Measurements from ENCODE around the gene SHCBP1.

The SHCBP1 gene

DNA sequence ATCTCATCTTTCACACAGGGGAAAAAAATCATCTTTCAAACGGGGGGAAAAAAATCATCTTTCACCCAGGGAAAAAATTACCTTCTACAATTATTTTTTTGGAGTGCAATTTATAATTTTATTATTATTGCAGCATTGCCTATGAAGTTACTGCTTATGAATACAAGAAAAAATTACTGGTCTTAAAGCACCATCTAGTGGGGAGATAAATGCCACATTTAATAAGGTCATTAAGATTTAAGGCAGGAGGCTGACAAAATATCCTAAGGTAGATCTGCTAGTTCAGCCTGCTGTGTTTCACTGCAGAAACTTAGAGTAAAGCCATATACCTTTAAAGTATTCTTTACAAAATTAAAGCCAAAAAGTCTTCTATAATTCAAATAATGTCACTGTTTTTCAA, 13.7 kb downstream of the SHCBP1 start:
- no peak for DNase-seq (ENCODE audit: insufficient read length)
- peak; percentile 42 for FAIRE-seq
- TF ChIP-seq POLR2A (IDR thresholded peaks at IDR 0.05; ENCODE audit: low read depth, low read length), result no peak
- TF ChIP-seq POLR2AphosphoS5 (IDR thresholded peaks at IDR 0.05; ENCODE audit: low read depth, low read length), result no peak
- TF ChIP-seq TAF1 (IDR thresholded peaks at IDR 0.05; ENCODE audit: borderline replicate concordance, low read depth, low read length), result no peak

- no peak for FAIRE-seq
- DNase-seq (ENCODE audit: insufficient read length), result no peak
- no peak for TF ChIP-seq POLR2A (IDR thresholded peaks at IDR 0.05; ENCODE audit: low read depth, low read length)
- no peak for TF ChIP-seq TAF1 (IDR thresholded peaks at IDR 0.05; ENCODE audit: borderline replicate concordance, low read depth, low read length)
- TF ChIP-seq POLR2AphosphoS5 (IDR thresholded peaks at IDR 0.05; ENCODE audit: low read depth, low read length), result no peak
Observed at GRCh38 chr16:46606231-46606630, 14.9 kb downstream of the SHCBP1 start.

DNA sequence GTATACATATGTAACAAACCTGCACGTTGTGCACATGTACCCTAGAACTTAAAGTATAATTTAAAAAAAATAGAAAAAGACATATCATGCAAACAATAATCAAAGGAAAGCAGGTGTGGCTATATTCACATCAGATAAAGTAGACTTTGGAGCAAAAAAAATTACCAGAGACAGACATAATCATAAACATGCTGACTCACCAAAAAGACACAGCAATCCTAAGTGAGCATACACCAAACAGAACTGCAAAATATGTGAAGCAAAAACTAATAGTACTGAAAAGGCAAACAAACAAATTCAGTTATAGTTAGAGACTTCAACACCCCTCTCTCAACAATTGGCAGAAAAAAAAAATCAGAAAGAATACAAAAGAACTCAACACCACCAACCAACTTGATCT, 29.9 kb downstream of the SHCBP1 start:
- DNase-seq (ENCODE audit: insufficient read length), result no peak
- TF ChIP-seq POLR2AphosphoS5 (IDR thresholded peaks at IDR 0.05; ENCODE audit: low read depth, low read length), result no peak
- TF ChIP-seq TAF1 (IDR thresholded peaks at IDR 0.05; ENCODE audit: borderline replicate concordance, low read depth, low read length), result no peak
- no peak for TF ChIP-seq POLR2A (IDR thresholded peaks at IDR 0.05; ENCODE audit: low read depth, low read length)

GRCh38 chr16:46586011-46586577, 35.1 kb downstream of the SHCBP1 start:
- TF ChIP-seq POLR2A (IDR thresholded peaks at IDR 0.05; ENCODE audit: low read depth, low read length) (no peak), POLR2AphosphoS5 (IDR thresholded peaks at IDR 0.05; ENCODE audit: low read depth, low read length) (no peak), TAF1 (IDR thresholded peaks at IDR 0.05; ENCODE audit: borderline replicate concordance, low read depth, low read length) (no peak)
- peak; percentile 27 for FAIRE-seq
- DNase-seq (ENCODE audit: insufficient read length), result no peak

More for the DNA sequence above, 29.9 kb downstream of the SHCBP1 start:
- FAIRE-seq, result no peak

DNA sequence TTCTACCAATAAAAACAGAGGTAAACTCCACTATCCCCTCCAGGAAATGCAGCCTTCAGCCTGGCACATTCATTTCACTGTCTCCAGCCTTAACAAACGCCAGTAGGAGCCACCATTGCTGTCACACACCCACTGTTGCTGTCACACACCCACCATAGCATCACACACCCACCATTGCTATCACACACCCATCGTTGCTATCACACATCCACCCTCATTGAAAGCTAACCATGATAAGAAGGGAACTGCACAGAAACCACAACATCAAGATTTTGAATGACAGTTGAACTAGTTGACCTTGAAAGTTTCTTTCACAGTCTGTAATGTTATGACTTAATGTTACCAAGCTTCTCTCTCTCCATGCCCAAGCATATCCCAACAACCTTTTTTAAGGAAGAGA, 38.1 kb downstream of the SHCBP1 start:
- peak; percentile 71 for FAIRE-seq
- no peak for TF ChIP-seq POLR2AphosphoS5 (IDR thresholded peaks at IDR 0.05; ENCODE audit: low read depth, low read length)
- TF ChIP-seq TAF1 (IDR thresholded peaks at IDR 0.05; ENCODE audit: borderline replicate concordance, low read depth, low read length), result no peak
- no peak for TF ChIP-seq POLR2A (IDR thresholded peaks at IDR 0.05; ENCODE audit: low read depth, low read length)
- no peak for DNase-seq (ENCODE audit: insufficient read length)

- DNase-seq (ENCODE audit: insufficient read length) (no peak), FAIRE-seq (no peak)
- TF ChIP-seq POLR2AphosphoS5 (IDR thresholded peaks at IDR 0.05; ENCODE audit: low read depth, low read length), result no peak
- no peak for TF ChIP-seq POLR2A (IDR thresholded peaks at IDR 0.05; ENCODE audit: low read depth, low read length)
- no peak for TF ChIP-seq TAF1 (IDR thresholded peaks at IDR 0.05; ENCODE audit: borderline replicate concordance, low read depth, low read length)
Observed at GRCh38 chr16:46582313-46582712, 38.9 kb downstream of the SHCBP1 start.

GRCh38 chr16:46577988-46578579, 43.1 kb downstream of the SHCBP1 start:
- TF ChIP-seq TAF1 (IDR thresholded peaks at IDR 0.05; ENCODE audit: borderline replicate concordance, low read depth, low read length), result no peak
- no peak for TF ChIP-seq POLR2AphosphoS5 (IDR thresholded peaks at IDR 0.05; ENCODE audit: low read depth, low read length)
- no peak for TF ChIP-seq POLR2A (IDR thresholded peaks at IDR 0.05; ENCODE audit: low read depth, low read length)
- no peak for FAIRE-seq
- DNase-seq (ENCODE audit: insufficient read length), result no peak

- TF ChIP-seq POLR2A (IDR thresholded peaks at IDR 0.05; ENCODE audit: low read depth, low read length) (no peak), TAF1 (IDR thresholded peaks at IDR 0.05; ENCODE audit: borderline replicate concordance, low read depth, low read length) (no peak), POLR2AphosphoS5 (IDR thresholded peaks at IDR 0.05; ENCODE audit: low read depth, low read length) (no peak)
- no peak for FAIRE-seq
- DNase-seq (ENCODE audit: insufficient read length), result no peak
Observed at GRCh38 chr16:46573834-46574159, 47.4 kb downstream of the SHCBP1 start.

DNA sequence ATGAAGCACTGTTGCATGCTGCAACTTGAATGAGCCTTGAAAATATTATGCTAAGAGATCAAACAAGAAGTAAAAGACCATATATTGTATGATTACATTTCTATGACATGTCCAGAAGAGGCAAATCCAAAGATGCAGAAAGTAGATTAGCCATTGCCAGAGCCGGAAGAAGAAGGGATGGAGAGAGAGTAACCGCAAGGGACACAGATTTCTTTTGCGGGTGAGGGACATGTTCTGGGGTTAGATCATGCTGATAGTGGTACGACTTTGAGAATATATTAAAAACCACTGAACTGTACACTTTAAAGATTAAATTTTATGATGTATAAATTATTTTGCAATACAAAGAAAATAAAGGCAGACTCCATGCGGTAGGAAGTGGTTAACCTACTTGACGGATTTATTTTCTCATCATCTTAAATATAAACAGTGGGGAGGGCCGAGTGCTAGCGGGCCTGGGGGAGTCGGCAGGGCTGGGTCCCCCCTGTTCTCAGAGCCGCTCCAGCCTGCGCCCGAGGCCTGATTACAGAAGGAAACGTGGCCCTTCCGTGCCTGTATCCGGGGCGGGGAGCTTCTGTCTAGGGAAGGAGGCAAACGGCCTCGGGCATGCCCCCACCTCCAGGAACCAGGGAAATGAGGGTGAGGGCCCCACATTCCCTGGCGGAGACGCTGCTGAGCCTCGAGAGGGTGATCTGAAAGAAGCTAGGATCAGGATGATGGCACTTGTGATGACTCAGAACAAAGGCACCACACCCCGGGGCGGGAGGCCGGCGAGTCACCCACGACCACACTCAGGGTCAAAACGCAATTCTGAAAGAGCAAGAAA, 48.0 kb downstream of the SHCBP1 start:
- no peak for TF ChIP-seq POLR2A (IDR thresholded peaks at IDR 0.05; ENCODE audit: low read depth, low read length)
- no peak for TF ChIP-seq POLR2AphosphoS5 (IDR thresholded peaks at IDR 0.05; ENCODE audit: low read depth, low read length)
- TF ChIP-seq TAF1 (IDR thresholded peaks at IDR 0.05; ENCODE audit: borderline replicate concordance, low read depth, low read length), result no peak
- DNase-seq (ENCODE audit: insufficient read length), result no peak
- no peak for FAIRE-seq

GRCh38 chr16:46569231-46569735, 51.9 kb downstream of the SHCBP1 start:
- no peak for FAIRE-seq
- DNase-seq (ENCODE audit: insufficient read length), result no peak
- no peak for TF ChIP-seq POLR2A (IDR thresholded peaks at IDR 0.05; ENCODE audit: low read depth, low read length)
- no peak for TF ChIP-seq POLR2AphosphoS5 (IDR thresholded peaks at IDR 0.05; ENCODE audit: low read depth, low read length)
- no peak for TF ChIP-seq TAF1 (IDR thresholded peaks at IDR 0.05; ENCODE audit: borderline replicate concordance, low read depth, low read length)

DNA sequence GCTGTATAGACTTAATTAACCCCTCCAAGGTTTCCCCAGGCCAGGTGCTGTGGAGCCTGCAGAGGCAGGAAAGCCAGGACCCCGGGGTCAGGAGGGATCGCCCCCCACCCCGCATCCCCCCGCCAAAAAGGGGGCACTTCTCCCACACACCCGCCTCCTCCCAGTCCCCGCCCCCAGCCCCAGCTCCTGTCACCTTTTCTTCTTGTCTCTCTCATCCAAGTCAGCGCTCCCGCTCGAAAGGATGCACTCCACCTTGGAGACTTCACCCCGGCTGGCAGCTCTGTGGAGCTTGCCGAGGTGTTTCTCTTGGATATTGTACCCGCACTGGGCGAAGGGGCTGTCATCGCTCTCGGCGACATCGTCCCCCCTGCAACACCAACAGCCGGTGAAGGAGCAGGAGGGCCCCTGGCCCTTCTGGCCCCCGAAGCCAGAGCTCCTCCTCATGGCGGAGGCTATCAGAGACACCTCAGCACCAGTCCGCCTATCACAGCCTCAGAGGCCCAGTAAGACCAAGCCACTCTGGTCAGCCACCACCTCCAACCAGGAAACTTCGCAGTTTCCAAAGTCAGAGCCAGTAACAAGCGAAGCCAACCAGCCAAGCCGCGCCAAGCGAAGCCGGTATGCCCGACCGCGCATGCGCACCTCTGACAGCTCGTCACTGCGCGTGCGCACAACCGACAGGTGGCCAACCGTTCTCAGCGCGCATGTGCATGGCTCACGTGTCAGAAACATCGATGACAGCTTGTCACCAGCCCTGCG, 52.5 kb downstream of the SHCBP1 start:
- FAIRE-seq, result no peak
- no peak for TF ChIP-seq TAF1 (IDR thresholded peaks at IDR 0.05; ENCODE audit: borderline replicate concordance, low read depth, low read length)
- no peak for TF ChIP-seq POLR2AphosphoS5 (IDR thresholded peaks at IDR 0.05; ENCODE audit: low read depth, low read length)
- TF ChIP-seq POLR2A (IDR thresholded peaks at IDR 0.05; ENCODE audit: low read depth, low read length), result no peak
- DNase-seq (ENCODE audit: insufficient read length), result no peak
